Naive thymus-derived CD8-positive, alpha-beta T cell (primary cell): Measurements from ENCODE around the gene MR1. TPM values are rescaled to one million over a fixed set of nuclear protein-coding genes. Genes with fewer than 3 reads are reported as not detected.
A peak's percentile ranks its signal among the peaks of the same experiment; 100 is the strongest.

ENCODE experiments used
- ATAC-seq, 2 donors: fragments of 150-1000 bp; cut with Tn5 transposase in 1 of 2; sonication (Bioruptor Pico), chemical (Tn5 transposase) in 1 of 2; 1 replicate in 1 of 2; 2 replicates in 1 of 2; pipeline ENCODE4 v1.10.0; 2021; ENCODE audit warnings: mild to moderate bottlenecking in 2 of 2, moderate library complexity in 2 of 2
- POLR2A ChIA-PET: fragments of 350-600 bp; sonication (Branson Sonifier 250); formaldehyde crosslinking; loops from one replicate; lab custom pipeline; 2021; ENCODE audit warnings: antibody characterized with exemption; lab: Charles Lee
- DNase-seq, 10 donors: peaks; one replicate each; pipeline versions ENCODE4 v3.0.0 to v3.0.0-alpha.2; 2020 to 2022
- H3K27ac Mint-ChIP-seq, 10 donors: one replicate each; pipeline ENCODE4 v1.8.0; 2020 to 2022; ENCODE audit warnings: mild to moderate bottlenecking in 10 of 10, mixed read lengths in 10 of 10, moderate library complexity in 4 of 10, inconsistent platforms in 1 of 10
- H3K27me3 Mint-ChIP-seq, 5 donors: one replicate each; pipeline ENCODE4 v1.8.0; 2021 to 2022; ENCODE audit warnings: mixed read lengths in 5 of 5
- H3K36me3 Mint-ChIP-seq, 3 donors: one replicate each; pipeline ENCODE4 v1.8.0; 2020 to 2022; ENCODE audit warnings: mixed read lengths in 3 of 3, mild to moderate bottlenecking in 2 of 3, inconsistent platforms in 1 of 3
- H3K4me1 Mint-ChIP-seq, 4 donors: one replicate each; pipeline ENCODE4 v1.8.0; 2021 to 2022; ENCODE audit warnings: mixed read lengths in 4 of 4
- H3K4me3 Mint-ChIP-seq, 10 donors: one replicate each; pipeline ENCODE4 v1.8.0; 2020 to 2022; ENCODE audit warnings: mild to moderate bottlenecking in 10 of 10, mixed read lengths in 10 of 10, moderate library complexity in 6 of 10, inconsistent platforms in 1 of 10
- H3K9me3 Mint-ChIP-seq, 9 donors: one replicate each; pipeline ENCODE4 v1.8.0; 2020 to 2022; ENCODE audit warnings: mixed read lengths in 9 of 9, mild to moderate bottlenecking in 3 of 9, inconsistent platforms in 1 of 9, moderate library complexity in 1 of 9
- polyA plus RNA-seq, 3 donors: library from polyadenylated mRNA; unstranded; fragments of 300-500 nt; fragmentation: Illumina TruSeq; gene quantifications; one replicate each; pipeline ENCODE4 v1.2.3, GENCODE V29; 2021
- total RNA-seq, 8 experiments: library from RNA in 2 of 8; stranded (reverse) in 2 of 8; gene quantifications; one replicate each; pipeline ENCODE4 v1.2.3 and lab custom pipeline; 2021 to 2026

Gene MR1
- total and polyA plus RNA-seq, 5 experiments from 2014 or later, result 26.5 to 35.5 (median 28.8) TPM

DNA sequence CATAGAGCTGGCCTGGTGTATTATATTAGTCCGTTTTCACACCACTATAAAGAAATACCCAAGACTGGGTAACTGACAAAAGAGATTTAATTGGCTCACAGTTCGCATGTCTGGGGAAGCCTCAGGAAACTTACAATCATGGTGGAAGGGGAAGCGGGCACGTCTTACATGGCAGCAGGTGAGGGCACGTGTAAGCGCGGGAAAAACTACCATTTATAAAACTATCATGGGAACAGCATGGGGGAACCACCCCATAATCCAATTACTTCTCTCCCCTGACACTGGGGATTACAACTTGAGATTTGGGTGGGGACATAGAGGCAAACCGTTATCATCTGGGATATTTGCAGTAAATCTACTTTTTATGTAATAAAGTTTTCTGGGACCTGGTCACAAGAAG is 61.5 kb downstream of the MR1 start:
- no peak for DNase-seq
- H3K4me1 Mint-ChIP-seq, result peaks cover 26 to 72% (median 58%) of the 10 kb centered on the region in 4 donors
- peaks cover 0 to 11% (median 3%) of the 10 kb centered on the region in 3 donors for H3K36me3 Mint-ChIP-seq
- H3K4me3 Mint-ChIP-seq, result no peak overlapping the region
- POLR2A ChIA-PET, result interaction anchor here (1.9 kb wide), 1 partner anchor 10 kb away, joined by 8 read pairs; no protein-coding TSS in a partner anchor
- H3K9me3 Mint-ChIP-seq, result no peaks in the 10 kb centered on the region
- H3K27ac Mint-ChIP-seq, result no peak overlapping the region
- H3K27me3 Mint-ChIP-seq, result no peaks in the 10 kb centered on the region
- ATAC-seq, result no peak

GRCh38 chr1:181095763-181096184 is 62.0 kb downstream of the MR1 start:
- H3K27me3 Mint-ChIP-seq, result no peaks in the 10 kb centered on the region
- POLR2A ChIA-PET, result interaction anchor here (1.9 kb wide), 1 partner anchor 9 kb away, joined by 8 read pairs; no protein-coding TSS in a partner anchor
- peaks cover 28 to 74% (median 58%) of the 10 kb centered on the region in 4 donors for H3K4me1 Mint-ChIP-seq
- H3K4me3 Mint-ChIP-seq, result no peak overlapping the region
- peaks cover 0 to 11% (median 3%) of the 10 kb centered on the region in 3 donors for H3K36me3 Mint-ChIP-seq
- DNase-seq, result no peak
- ATAC-seq, result no peak
- H3K9me3 Mint-ChIP-seq, result no peaks in the 10 kb centered on the region
- peak overlapping the region in 1 of 10 donors; percentile 72 for H3K27ac Mint-ChIP-seq

DNA sequence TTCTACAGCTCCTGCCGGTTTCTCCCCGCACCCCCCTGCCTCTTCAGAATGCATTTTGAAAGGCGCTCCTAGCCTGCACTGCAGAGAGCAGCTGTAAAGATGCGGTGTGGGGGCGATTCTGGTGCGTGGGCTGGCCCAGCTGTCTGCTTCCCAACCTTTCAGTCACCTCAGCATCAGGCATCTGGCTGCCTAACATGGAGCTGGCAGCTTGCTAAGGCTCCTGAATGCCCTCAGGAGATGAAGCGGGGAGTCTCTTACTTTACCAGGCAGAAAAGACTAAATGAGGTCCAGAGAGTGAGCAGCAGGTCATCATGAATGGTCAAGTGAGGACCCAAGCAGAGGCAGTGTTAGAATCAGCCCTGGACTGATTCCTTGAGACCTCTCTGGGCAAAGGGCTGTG is 63.5 kb downstream of the MR1 start:
- DNase-seq (no peak), ATAC-seq (no peak)
- POLR2A ChIA-PET, result interaction anchor here (1.3 to 12.1 kb wide), 2 partner anchors 8 to 9 kb away, joined by 6 to 239 read pairs; partner anchors contain the start of gene IER5
- Mint-ChIP-seq H3K27ac (peak overlapping the region in 1 of 10 donors; percentile 7), H3K4me3 (peak overlapping the region in 1 of 10 donors; percentile 14), H3K9me3 (no peaks in the 10 kb centered on the region), H3K36me3 (peaks cover 0 to 11% (median 3%) of the 10 kb centered on the region in 3 donors), H3K27me3 (no peaks in the 10 kb centered on the region), H3K4me1 (peaks cover 20 to 70% (median 53%) of the 10 kb centered on the region in 4 donors)

GRCh38 chr1:181099152-181100014 is 65.6 kb downstream of the MR1 start:
- DNase-seq, result no peak
- POLR2A ChIA-PET, result interaction anchor here (12.1 kb wide), 1 partner anchor 10 kb away, joined by 239 read pairs; the partner anchor contains the start of gene IER5
- H3K27me3 Mint-ChIP-seq, result no peaks in the 10 kb centered on the region

DNA sequence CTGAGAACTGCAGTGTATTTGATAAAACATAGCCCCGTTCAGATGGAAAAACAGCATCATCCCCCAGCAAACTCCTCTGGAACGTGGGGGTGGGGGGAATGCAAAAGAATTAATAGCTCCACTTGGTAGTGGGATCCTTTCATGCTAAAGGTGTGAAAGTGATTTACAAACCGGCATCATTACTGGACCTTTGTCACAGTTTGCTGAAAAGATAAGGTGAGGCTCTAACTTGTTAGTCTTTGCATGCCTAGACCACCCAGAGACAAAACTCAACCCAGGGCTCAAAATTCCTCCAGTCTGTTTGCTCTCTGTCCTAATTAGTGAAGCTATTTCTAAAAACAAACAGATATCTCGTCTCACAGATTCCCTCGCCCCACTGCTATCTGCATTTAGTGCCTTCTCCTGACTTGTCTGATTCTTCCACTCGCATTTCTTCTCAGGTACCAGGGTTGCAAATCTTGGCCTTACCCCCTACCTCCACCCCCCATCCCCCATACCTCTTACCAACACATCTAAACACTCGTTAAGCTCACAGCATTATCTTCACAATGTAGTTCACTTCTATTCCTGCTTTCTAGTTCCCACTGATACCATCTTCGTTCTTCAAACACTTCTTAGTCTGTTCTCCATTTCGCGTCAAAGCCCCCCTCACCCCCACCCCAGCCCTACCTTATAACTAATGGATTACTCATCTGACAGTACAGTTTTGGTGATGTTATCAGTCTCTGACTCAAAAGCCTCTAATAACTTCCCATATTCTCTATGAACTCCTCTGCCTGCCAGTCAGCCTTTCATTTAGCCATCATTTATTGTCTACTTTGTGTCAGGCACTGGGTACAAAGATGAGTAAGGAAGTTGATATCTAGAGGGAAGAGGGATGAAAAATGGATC is 66.5 kb downstream of the MR1 start:
- H3K9me3 Mint-ChIP-seq, result no peaks in the 10 kb centered on the region
- H3K27me3 Mint-ChIP-seq, result no peaks in the 10 kb centered on the region
- no peaks in the 10 kb centered on the region for H3K36me3 Mint-ChIP-seq
- POLR2A ChIA-PET, result interaction anchor here (0.6 to 12.1 kb wide), 2 partner anchors 11 to 99 kb away, joined by 4 to 239 read pairs; partner anchors contain the start of gene IER5
- peaks cover 20 to 73% (median 59%) of the 10 kb centered on the region in 4 donors for H3K4me1 Mint-ChIP-seq
- peak overlapping the region in 2 of 10 donors; percentile 59 to 63 for H3K4me3 Mint-ChIP-seq
- DNase-seq (no peak), ATAC-seq (no peak)
- H3K27ac Mint-ChIP-seq, result peak overlapping the region in 5 of 10 donors; percentile 8 to 73 (median 63)

More at GRCh38 chr1:181099152-181100014, 65.6 kb downstream of the MR1 start:
- no peak for ATAC-seq
- H3K9me3 Mint-ChIP-seq, result no peaks in the 10 kb centered on the region
- H3K4me3 Mint-ChIP-seq, result peak overlapping the region in 3 of 10 donors; percentile 49 to 63 (median 59)
- H3K4me1 Mint-ChIP-seq, result peaks cover 18 to 73% (median 60%) of the 10 kb centered on the region in 4 donors
- H3K36me3 Mint-ChIP-seq, result peaks cover 0 to 2% (median 2%) of the 10 kb centered on the region in 3 donors
- H3K27ac Mint-ChIP-seq, result peak overlapping the region in 6 of 10 donors; percentile 8 to 83 (median 53)

DNA sequence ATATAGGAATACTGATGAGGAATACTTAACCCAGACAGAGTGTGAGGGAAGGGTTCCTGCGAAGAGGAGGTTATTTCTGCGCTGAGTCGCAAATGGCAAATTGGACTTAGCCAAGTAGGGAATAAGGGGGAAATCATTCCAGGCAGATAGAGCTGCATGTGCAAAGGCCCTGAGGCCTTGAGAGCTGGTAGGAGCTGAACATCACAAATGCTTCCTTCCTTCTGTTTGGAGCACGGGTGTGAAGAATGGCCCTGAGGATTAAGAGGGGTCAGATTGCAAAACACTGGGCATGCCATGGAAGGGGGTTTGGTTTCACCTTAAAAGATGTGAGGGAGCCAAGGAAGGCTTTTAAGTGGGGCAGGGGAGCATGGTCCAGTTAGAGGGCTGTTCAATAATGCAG is 67.2 kb downstream of the MR1 start:
- no peak for ATAC-seq
- DNase-seq, result no peak
- Mint-ChIP-seq H3K4me3 (no peak overlapping the region), H3K27me3 (no peaks in the 10 kb centered on the region), H3K27ac (peak overlapping the region in 2 of 10 donors; percentile 63 to 73), H3K36me3 (no peaks in the 10 kb centered on the region), H3K9me3 (no peaks in the 10 kb centered on the region), H3K4me1 (peaks cover 23 to 73% (median 62%) of the 10 kb centered on the region in 4 donors)
- POLR2A ChIA-PET, result interaction anchor here (0.6 to 12.1 kb wide), 2 partner anchors 12 to 100 kb away, joined by 4 to 239 read pairs; partner anchors contain the start of gene IER5

DNA sequence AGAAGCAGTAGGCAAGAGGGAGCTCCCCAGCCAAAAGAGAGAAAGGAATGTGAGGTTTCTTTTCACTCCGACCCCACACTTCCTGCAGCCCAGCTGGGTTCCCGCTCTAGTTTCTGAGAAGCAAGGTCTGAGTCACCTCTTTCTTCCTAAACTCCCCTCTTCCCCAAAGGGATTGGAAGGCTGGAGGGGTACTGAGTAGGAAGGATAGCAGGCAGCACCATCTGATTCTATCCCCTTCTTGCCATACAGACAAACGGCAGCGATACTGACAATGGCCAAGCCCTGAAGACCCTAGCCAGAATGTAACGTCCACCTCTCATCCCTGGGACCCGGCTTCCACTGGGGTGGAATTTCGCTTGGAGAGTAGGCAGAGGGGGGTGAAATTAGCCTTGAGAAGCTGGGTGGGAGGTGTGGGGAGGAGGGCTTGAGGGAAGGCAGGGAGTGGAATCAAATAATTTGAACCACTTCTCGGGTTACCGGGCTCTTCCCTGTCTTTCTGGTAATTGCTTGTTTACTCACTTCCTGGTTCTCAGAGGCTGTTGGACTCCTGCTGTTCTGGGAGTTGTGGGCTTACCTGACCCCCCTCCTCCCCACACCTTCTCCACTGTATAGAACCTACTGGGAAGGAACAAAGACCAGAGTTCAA is 67.9 kb downstream of the MR1 start:
- ATAC-seq (no peak), DNase-seq (no peak)
- no peaks in the 10 kb centered on the region for H3K9me3 Mint-ChIP-seq
- peaks cover 26 to 74% (median 61%) of the 10 kb centered on the region in 4 donors for H3K4me1 Mint-ChIP-seq
- H3K4me3 Mint-ChIP-seq, result peak overlapping the region in 1 of 10 donors; percentile 34
- H3K36me3 Mint-ChIP-seq, result no peaks in the 10 kb centered on the region
- POLR2A ChIA-PET, result interaction anchor here (12.1 kb wide), 1 partner anchor 12 kb away, joined by 239 read pairs; the partner anchor contains the start of gene IER5
- no peaks in the 10 kb centered on the region for H3K27me3 Mint-ChIP-seq
- peak overlapping the region in 3 of 10 donors; percentile 16 to 57 (median 41) for H3K27ac Mint-ChIP-seq

DNA sequence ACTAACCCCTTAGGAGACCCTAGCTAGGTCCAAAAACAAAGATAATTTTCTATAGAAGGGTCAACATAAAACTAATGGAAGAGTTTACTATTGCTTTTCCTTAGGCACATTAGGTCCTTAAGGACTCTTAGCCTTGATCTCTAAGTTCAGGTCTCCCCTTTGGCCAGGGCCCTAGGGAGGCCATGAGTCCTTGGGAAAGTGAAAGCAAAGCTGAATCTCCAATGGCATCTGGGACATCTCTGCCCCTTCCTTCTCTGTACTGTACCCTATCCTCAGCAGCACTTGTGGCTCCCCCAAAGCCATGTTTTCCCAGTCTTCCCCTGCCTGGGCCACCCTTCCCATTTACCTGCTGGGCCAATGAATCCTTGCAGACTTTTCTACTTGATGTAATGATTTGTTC is 69.1 kb downstream of the MR1 start:
- Mint-ChIP-seq H3K9me3 (no peaks in the 10 kb centered on the region), H3K36me3 (no peaks in the 10 kb centered on the region), H3K4me3 (peak overlapping the region in 1 of 10 donors; percentile 20), H3K27ac (peak overlapping the region in 8 of 10 donors; percentile 0 to 94 (median 72)), H3K4me1 (peaks cover 26 to 76% (median 62%) of the 10 kb centered on the region in 4 donors), H3K27me3 (no peaks in the 10 kb centered on the region)
- POLR2A ChIA-PET, result interaction anchor here (0.8 to 12.1 kb wide), 3 partner anchors 14 to 41 kb away, joined by 3 to 239 read pairs (median 3); partner anchors contain the start of gene IER5
- no peak for DNase-seq
- ATAC-seq, result no peak

GRCh38 chr1:181103399-181103798 is 69.6 kb downstream of the MR1 start:
- ATAC-seq (peak in 1 of 2 donors; percentile 20), DNase-seq (peak in 3 of 10 donors; percentile 29 to 37 (median 35))
- Mint-ChIP-seq H3K4me3 (peak overlapping the region in 7 of 10 donors; percentile 45 to 94 (median 85)), H3K27me3 (no peaks in the 10 kb centered on the region), H3K9me3 (no peaks in the 10 kb centered on the region), H3K4me1 (peaks cover 25 to 73% (median 63%) of the 10 kb centered on the region in 4 donors), H3K36me3 (no peaks in the 10 kb centered on the region), H3K27ac (peak overlapping the region; percentile 20 to 94 (median 75))
- POLR2A ChIA-PET, result interaction anchor here (0.5 to 12.1 kb wide), 5 partner anchors 14 to 1937 kb away, joined by 3 to 239 read pairs (median 3); partner anchors contain the start of gene IER5

- H3K27ac Mint-ChIP-seq, result peak overlapping the region; percentile 73 to 95 (median 90)
- DNase-seq (peak in 3 of 10 donors; percentile 15 to 40 (median 27)), ATAC-seq (no peak)
These were observed 70.4 kb downstream of the MR1 start for GRCh38 chr1:181104042-181104789.

More at GRCh38 chr1:181104042-181104789, 70.4 kb downstream of the MR1 start:
- no peaks in the 10 kb centered on the region for H3K36me3 Mint-ChIP-seq
- POLR2A ChIA-PET, result interaction anchor here (0.5 to 12.1 kb wide), 18 partner anchors 9 to 1938 kb away, joined by 3 to 239 read pairs (median 4); partner anchors contain the start of genes ACBD6, IER5 and MR1
- no peaks in the 10 kb centered on the region for H3K9me3 Mint-ChIP-seq
- peaks cover 28 to 72% (median 64%) of the 10 kb centered on the region in 4 donors for H3K4me1 Mint-ChIP-seq
- H3K27me3 Mint-ChIP-seq, result peaks cover 0 to 3% (median 0%) of the 10 kb centered on the region in 5 donors
- peak overlapping the region; percentile 79 to 94 (median 86) for H3K4me3 Mint-ChIP-seq
